GM19099 (cell line): ENCODE measurements around the gene LGALS3BP.

Source experiments
- POLR2A ChIP-seq: IDR thresholded peaks from 3 replicates; pipeline ENCODE4 v1.6.1; 2011; ENCODE audit warnings: low read depth; ENCODE audit not compliant: insufficient read length; ENCODE audit errors: extremely low read depth

Gene LGALS3BP

GRCh38 chr17:78985395-78985794 lies 5.7 kb upstream of the LGALS3BP start:
- TF ChIP-seq POLR2A = no peak

GRCh38 chr17:78981010-78981888 lies 1.5 kb upstream of the LGALS3BP start:
- TF ChIP-seq POLR2A = no peak

DNA sequence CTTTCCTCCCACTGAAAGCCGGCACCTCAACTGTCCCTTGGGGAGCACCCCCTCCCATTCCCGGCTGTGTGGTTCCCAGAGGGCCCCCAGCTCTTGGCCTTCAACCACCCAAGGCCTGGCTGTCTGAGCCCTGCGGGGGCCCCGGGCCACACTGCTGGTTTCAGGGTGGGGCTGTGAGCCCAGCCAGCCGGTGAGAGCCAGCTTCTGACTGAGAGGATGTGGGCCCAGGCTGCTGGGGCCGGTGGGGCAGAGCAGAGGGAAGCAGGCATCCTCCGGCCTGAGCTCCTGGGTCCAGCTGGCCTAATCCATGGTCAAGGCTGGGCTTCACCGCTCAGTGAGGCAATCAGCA lies 875 bp upstream of the LGALS3BP start:
- TF ChIP-seq POLR2A = no peak

GRCh38 chr17:78977997-78978973 lies 1.4 kb downstream of the LGALS3BP start:
- TF ChIP-seq POLR2A = no peak

DNA sequence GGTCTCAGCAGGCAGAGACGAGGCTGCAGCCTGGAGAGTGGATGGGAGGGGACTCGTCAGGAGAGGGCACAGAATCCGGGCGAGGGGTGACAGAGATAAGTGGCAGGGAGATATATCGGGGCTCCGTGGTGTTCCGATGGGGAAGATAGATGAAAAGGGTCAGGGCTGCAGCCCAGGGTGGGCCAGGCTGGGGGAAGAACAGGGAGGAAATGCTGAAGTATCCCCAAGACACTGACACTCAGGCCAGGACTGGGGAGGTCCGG lies 2.1 kb downstream of the LGALS3BP start:
- no peak for TF ChIP-seq POLR2A

DNA sequence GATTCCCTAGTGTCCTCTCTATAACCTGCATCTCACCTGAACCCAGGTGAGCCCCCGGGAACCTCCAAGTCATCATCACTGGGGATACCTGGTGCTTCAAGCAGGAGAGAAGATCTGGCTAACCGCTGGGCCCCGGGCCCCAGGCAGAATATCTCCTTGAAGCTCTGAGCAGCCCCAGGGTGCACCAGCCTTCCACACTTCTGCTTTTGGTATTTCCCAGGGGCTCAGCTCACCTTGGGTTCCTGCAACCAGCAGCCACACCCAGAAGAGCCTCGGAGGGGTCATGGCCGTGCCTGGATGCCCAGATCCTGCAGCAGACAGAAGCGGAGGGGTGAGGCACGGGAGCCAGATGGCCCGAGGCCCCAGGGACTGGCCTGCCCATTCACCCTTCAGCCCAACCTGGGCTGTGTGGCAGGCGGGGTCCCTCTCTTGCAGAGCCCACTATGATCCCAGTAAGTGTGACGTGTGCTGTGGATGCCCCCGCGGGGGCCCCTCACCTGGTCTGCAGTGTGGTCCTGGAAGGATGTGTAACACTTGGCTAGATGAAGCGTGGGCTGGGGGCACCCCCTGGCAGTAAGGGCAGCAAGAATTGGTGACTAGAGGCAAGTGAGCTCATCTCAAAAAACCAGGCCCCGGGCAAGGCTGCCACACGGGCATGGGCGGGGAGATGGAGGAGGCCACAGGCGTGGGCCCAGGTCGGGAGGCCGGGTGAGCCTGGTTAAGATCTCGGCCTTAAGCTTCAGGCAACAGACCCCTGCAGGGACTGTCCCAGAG lies 2.6 kb downstream of the LGALS3BP start:
- TF ChIP-seq POLR2A = no peak

GRCh38 chr17:78974635-78975591 lies 4.8 kb downstream of the LGALS3BP start:
- no peak for TF ChIP-seq POLR2A

GRCh38 chr17:78973792-78974520 lies 5.8 kb downstream of the LGALS3BP start:
- TF ChIP-seq POLR2A = no peak

DNA sequence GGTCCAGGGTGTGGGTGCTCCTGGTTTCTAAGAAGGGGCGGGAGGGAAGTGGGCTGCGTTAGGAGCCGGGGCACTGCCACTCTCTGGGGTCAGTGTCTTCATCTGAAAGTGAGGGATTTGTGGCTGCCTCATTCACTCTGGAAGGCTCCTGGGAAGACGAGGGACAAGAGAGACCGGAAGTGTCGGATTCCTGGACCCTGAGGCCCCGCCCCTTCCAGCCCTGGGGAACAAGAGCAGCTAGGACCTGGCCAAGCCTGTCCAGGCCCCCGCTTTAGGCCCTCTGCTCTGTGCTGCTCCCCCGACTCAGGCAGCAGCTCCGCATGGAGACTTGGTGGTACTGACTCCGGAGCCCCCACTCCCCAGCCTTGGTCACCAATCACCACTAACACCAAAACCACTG lies 6.5 kb downstream of the LGALS3BP start:
- TF ChIP-seq POLR2A = no peak

DNA sequence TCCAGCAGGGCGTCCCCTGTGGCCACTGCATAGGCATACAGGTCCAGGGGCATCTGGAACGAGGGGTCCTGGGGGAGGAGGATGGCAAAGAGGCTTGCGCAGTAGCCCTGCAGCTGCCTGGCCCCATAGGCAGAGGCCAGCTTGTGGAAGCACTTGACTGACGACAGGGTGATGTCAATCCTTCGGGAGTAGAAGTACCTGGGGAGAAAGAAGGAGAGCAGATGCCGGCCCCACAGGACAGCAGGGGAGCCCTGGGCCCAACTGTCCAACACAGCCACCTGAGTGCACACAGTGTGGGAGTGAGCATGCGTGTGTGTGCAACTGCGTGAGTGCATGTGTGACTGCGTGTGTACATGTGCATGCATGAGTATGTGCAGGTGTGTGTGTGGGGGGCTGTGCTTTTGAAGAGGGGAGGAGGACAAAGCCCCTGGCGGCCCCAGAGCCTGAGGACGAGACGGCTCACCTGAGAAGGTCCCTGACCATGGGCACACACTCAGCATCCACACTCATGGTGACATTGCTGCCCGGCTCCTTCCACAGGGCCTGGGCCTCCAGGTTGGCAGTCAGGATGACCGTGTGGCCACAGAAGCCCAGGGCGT lies 7.1 kb downstream of the LGALS3BP start:
- TF ChIP-seq POLR2A = no peak

GRCh38 chr17:78971756-78972506 lies 7.8 kb downstream of the LGALS3BP start:
- no peak for TF ChIP-seq POLR2A
